Measurements from ENCODE around the gene CDK5RAP1. TPM values are rescaled to one million over a fixed set of nuclear protein-coding genes. Genes with fewer than 3 reads are reported as not detected.

CDK5RAP1 gene
- polyA plus RNA-seq, 1 donor (not counting 4 experiments of a cell fraction or from before 2014, with no cell fraction given), result 34.0 TPM

GRCh38 chr20:33359399-33360261, 41.7 kb downstream of the CDK5RAP1 start:
- Histone ChIP-seq H3K4me3 (ENCODE audit: control insufficient read depth in 2 of 3, extremely low read depth in 1 of 3, insufficient read depth in 2 of 3, low read depth in 1 of 3, low read length in 3 of 3) (no peak overlapping the region), H3K36me3 (ENCODE audit: control insufficient read depth in 2 of 2, extremely low read depth in 1 of 2, insufficient read depth in 2 of 2, low read length in 2 of 2) (peaks cover 16 to 20% of the 10 kb centered on the region in 2 experiments), H3K9ac (ENCODE audit: control insufficient read depth, extremely low read depth, insufficient read depth, low read length) (no peak overlapping the region), H3K9me3 (ENCODE audit: control insufficient read depth, low read depth, low read length) (no peaks in the 10 kb centered on the region), H3K79me2 (ENCODE audit: control insufficient read depth, insufficient read depth, low read length) (no peaks in the 10 kb centered on the region), H3K9me1 (ENCODE audit: control insufficient read depth, extremely low read depth, insufficient read depth, low read length) (no peaks in the 10 kb centered on the region), H3K4me1 (ENCODE audit: control insufficient read depth, extremely low read depth, insufficient read depth, low read length) (no peaks in the 10 kb centered on the region), H4K20me1 (ENCODE audit: control insufficient read depth, extremely low read depth, insufficient read depth, low read length) (no peaks in the 10 kb centered on the region), H3K27me3 (ENCODE audit: control insufficient read depth, extremely low read depth, insufficient read depth, low read length) (no peaks in the 10 kb centered on the region), H3K27ac (ENCODE audit: control insufficient read depth, insufficient read depth, low read length) (no peak overlapping the region), H3K4me2 (ENCODE audit: control insufficient read depth, extremely low read depth, insufficient read depth, low read depth, low read length) (no peak overlapping the region), H2AFZ (ENCODE audit: control insufficient read depth, low read length) (no peak overlapping the region)
- FAIRE-seq (no peak), DNase-seq (ENCODE audit: low read depth, low spot score) (no peak)
- TF ChIP-seq CTCF (optimal IDR thresholded peaks at IDR 0.05 in 1 of 3, IDR thresholded peaks at IDR 0.05 in 1 of 3, conservative IDR thresholded peaks at IDR 0.05 in 1 of 3; ENCODE audit: extremely low read depth in 1 of 3, insufficient read depth in 2 of 3, low read length in 3 of 3), result no peak
- TF ChIP-seq EZH2 (IDR thresholded peaks at IDR 0.05; ENCODE audit: low read length), result no peak
- dilution Hi-C loops (cut with MboI; ENCODE audit: extremely low pct_ligation_motif_present, low sequenced_read_pairs), result no loop called here

GRCh38 chr20:33353013-33353402, 48.3 kb downstream of the CDK5RAP1 start:
- FAIRE-seq (no peak), DNase-seq (ENCODE audit: low read depth, low spot score) (no peak)
- Histone ChIP-seq H3K79me2 (ENCODE audit: control insufficient read depth, insufficient read depth, low read length) (no peaks in the 10 kb centered on the region), H2AFZ (ENCODE audit: control insufficient read depth, low read length) (no peak overlapping the region), H3K4me3 (ENCODE audit: control insufficient read depth in 2 of 3, extremely low read depth in 1 of 3, insufficient read depth in 2 of 3, low read depth in 1 of 3, low read length in 3 of 3) (no peak overlapping the region), H3K27me3 (ENCODE audit: control insufficient read depth, extremely low read depth, insufficient read depth, low read length) (no peaks in the 10 kb centered on the region), H3K36me3 (ENCODE audit: control insufficient read depth in 2 of 2, extremely low read depth in 1 of 2, insufficient read depth in 2 of 2, low read length in 2 of 2) (no peaks in the 10 kb centered on the region), H4K20me1 (ENCODE audit: control insufficient read depth, extremely low read depth, insufficient read depth, low read length) (no peaks in the 10 kb centered on the region), H3K9me3 (ENCODE audit: control insufficient read depth, low read depth, low read length) (no peaks in the 10 kb centered on the region), H3K4me1 (ENCODE audit: control insufficient read depth, extremely low read depth, insufficient read depth, low read length) (no peaks in the 10 kb centered on the region), H3K4me2 (ENCODE audit: control insufficient read depth, extremely low read depth, insufficient read depth, low read depth, low read length) (no peak overlapping the region), H3K27ac (ENCODE audit: control insufficient read depth, insufficient read depth, low read length) (no peak overlapping the region), H3K9me1 (ENCODE audit: control insufficient read depth, extremely low read depth, insufficient read depth, low read length) (no peaks in the 10 kb centered on the region), H3K9ac (ENCODE audit: control insufficient read depth, extremely low read depth, insufficient read depth, low read length) (no peak overlapping the region)
- dilution Hi-C loops (cut with MboI; ENCODE audit: extremely low pct_ligation_motif_present, low sequenced_read_pairs), result no loop called here
- TF ChIP-seq EZH2 (IDR thresholded peaks at IDR 0.05; ENCODE audit: low read length) (no peak), CTCF (optimal IDR thresholded peaks at IDR 0.05 in 1 of 3, IDR thresholded peaks at IDR 0.05 in 1 of 3, conservative IDR thresholded peaks at IDR 0.05 in 1 of 3; ENCODE audit: extremely low read depth in 1 of 3, insufficient read depth in 2 of 3, low read length in 3 of 3) (no peak)
